Non-pigmented ciliary epithelial cell (primary cell): Measurements from ENCODE around the gene UNC5C.

ENCODE experiments used
- DNase-seq: peaks from one replicate; pipeline ENCODE4 v3.0.0-alpha.2; 2010; ENCODE audit warnings: low read depth

UNC5C gene

DNA sequence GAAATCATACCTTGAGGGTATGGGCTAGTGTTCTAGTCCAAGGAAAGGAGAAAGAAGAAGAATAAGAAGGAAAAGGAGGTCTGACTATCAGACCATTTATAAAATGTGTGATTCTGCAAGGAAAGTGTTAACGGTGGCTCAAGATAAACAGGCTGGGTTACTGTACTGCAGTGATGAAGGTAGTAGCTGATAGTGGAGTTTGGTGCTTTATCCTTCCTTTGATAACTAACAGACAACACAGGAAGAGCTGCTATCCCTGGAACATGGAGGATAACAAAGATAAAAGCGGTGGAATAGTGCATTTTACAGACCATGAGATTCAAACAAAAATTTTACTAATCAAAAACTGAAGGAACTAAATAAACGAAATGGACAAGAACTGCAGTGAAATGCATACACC, 2.6 kb downstream of the UNC5C start:
- no peak for DNase-seq

DNA sequence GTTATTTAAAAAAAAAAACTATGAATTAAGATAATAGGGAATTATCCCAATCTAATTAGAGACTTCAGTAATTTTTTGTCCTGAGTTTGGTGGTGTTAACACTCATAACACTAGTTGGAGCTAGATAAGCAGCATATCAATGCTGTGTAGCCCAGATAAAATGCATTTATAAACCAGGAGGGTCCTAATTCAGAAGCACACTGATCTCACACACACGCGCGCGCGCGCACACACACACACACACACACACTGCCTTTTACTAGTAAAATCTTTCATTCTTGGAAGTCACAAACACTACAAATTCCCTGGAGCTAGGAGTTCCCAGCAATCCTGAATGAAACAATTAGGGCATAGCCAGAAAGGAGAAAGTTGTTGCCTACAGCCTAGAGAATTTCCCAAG, 3.2 kb downstream of the UNC5C start:
- no peak for DNase-seq

DNA sequence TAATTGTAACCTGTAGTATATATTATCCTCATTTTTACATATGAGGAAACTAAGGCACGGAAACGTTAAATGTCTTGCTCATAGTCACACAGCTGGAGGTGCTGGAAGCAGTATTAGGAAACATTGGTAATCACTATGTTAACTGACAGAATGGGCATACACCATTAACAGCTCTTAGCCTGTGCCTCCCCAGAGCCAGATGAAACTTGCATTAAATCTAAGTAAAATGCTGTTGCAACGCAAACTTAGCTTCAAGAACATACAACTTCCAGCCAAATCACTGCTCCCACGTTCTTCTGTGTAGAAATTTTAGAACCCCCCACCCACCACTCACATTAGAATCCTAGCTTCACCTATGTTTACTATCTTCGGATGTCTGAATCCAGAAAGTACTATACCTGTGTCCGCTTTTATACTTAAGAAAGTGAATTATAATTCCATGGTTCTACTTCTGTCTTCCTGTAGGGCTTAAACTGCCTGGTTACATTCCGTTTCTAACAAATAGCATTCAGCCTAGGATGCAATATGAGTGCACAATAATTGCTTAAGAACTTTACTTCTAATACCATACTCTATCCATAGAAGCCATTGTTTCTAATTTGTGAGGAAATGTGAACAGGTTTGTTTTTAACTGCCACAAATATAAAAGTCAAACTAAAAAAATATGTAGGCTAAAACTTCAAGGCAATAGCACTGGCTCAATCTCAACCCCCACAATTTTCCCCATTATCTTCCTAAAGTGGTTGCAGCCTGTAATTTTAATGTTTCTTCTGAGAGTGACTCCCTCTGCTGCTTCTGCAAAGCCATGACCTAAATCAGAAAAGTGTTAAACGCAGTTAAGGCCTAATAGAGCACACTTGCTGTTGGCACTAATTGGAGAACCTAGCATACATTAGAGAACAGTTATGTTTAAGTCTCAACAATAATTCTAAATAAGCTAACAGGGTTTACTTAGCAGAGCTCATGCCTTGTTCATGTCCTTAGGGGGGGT, 4.4 kb downstream of the UNC5C start:
- DNase-seq, result no peak

DNA sequence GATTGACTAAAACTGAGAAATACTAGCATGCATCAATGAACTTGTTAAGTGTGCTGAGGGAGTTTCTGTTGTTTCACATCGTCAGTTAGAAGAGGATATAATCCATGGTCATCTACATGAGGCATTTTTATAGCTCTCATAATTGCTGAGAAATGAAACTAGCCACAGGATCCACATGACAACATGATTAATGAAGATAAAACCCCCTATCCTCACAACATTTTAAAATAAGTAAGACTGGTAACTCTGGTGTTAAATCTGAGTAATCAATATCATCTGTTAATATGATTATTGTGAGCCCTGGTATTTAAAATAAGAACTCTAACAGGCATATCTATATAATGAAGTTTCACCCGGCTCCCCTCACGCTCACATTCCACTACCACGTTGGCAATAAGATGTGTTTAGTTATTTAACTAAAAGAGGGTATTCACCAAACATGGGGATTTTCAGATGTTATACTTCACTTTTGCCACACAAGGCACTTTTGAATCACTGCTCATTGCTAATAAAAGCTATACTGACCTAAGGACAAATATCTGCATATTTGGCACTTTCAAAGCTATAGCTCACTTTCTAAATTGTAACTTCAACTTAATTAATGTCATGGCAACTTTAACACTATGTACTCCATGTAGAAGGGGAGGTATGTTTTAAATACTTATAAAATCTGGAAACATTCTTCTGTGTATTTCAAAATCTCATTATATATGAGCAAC, 6.7 kb downstream of the UNC5C start:
- no peak for DNase-seq

DNA sequence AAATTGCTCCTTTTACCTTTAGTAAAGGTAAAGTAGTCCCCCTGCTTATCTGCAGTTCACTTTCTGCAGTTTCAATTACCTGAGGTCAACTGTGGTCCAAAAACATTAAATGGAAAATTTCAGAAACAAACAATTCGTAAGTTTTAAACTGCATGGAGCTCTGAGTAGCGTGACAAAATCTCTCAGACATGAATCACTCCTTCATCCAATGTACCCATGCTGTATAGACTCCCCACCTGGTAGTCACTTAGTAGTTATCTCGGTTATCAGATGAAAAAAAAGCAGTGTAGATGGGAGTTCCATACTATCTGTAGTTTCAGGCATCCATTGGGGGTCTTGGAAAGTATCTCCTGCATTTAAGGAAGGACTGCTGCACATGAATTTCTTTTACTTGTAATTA, 7.7 kb downstream of the UNC5C start:
- DNase-seq, result no peak

DNA sequence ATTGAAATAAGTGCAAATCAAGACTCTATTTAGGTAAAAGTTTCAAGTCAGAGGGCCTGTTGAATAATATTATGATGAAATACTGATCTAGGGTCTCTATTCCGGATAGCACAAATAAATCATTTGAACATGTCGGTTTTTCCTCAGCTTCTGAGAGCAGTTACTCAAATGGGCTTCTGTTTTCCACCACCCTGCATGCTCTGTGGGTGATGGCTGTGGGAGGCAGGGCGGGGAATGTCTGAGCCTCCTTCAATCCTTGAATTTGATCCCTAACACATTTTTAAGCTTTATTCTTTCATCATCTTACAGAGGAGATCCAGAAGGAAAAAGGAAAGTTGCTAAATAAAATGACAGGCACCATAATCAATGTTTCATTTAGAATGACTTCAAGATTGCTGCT, 8.5 kb downstream of the UNC5C start:
- no peak for DNase-seq

DNA sequence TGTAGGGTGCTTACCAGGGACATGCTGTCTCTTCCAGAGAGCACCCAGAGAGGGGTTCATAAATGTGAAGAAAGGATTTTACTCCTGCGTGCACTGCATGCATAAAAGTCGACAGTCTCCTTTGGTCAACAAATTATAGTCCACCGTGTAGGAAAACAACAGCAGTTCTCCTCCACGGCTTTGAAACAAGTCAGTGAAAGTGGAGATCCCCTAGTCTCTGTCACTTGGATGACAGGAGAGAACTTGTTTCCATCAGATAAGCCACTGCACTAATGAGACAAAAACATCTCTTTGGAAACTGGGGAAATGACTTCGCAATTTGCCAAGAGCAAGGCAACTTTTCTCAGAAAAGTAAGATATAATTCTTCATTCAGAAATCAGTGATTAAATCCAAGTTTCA, 9.7 kb downstream of the UNC5C start:
- no peak for DNase-seq

DNA sequence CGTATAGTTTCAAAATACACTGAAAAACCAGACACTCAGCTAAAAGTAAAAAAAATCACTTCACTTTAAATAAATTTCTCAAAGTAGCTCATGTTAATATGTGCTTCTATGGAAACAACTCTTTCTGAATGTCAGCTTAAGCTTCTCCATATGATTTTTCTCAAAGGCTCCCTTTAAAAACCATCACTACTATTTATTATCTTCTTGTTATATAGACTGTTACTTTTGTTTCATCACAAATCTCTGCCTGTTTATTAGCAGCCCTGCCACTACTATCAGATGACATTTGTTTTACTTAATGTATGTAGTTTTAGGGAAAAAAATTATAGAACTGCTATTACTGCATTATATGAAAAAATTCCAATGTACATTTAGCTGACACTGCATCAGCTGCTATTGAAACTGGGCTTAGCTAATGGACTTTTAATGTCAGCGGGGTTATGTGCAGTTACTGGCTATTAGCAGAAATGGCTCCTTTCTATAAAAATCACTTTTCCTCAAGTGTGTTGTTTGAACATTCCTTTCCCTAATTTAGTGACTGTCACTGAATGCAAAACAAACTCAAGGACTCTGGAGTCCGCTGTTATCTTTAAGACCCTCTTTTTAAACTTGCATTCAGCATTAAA, 10.8 kb downstream of the UNC5C start:
- DNase-seq, result no peak

DNA sequence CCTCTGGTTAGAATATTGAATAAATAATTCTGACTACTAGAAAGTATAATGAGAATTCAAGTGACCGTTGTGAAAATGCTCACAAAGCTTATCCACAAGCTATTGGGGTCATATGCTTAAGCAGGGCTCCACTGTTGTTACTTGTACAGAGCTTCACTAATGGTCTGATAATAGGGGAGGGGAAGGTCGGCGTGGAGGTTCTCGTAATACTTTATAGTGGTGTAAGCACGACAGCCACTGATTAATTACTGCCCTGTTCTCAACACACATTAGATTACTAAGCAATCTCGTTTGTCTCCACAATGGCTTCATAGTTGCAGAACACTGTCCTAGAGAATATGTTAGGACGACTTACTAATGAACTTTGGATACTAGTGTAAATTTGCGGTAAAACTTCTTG, 11.6 kb downstream of the UNC5C start:
- DNase-seq, result no peak

DNA sequence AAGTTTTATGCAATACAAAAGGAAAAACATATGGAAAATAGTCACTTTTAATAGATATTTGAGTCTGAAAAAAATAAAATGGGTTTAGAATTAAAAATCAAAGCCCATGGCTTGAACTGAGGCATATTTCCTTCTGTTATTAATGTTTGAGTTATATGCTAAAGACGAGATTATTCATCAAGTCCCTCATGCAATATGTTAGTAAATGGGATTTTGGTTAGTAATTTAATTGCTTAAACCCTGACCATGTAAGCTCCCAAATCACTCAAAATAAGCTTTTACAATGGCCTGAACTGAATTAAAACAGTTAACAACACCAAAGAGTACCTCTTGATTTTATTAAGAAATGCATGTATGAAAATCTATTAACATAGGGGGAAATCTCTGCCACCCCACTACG, 12.1 kb downstream of the UNC5C start:
- no peak for DNase-seq

DNA sequence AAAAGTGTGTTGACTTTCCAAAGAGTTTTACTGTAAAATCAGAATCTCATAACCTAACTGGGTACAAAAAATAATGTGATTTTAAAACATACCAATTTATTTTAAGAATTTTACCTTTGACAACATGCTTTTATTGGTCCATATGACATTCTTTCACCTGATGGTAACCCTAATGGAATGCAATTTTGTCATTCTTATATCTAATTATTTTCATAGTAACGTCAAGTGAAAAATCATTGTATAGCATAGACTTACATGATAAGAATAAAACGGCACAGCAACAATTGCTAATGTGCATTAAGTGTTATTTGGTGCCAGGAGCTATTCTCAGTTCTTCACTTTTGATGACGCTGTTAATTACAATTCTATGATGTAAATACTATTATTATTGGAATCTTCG, 13.6 kb downstream of the UNC5C start:
- no peak for DNase-seq

DNA sequence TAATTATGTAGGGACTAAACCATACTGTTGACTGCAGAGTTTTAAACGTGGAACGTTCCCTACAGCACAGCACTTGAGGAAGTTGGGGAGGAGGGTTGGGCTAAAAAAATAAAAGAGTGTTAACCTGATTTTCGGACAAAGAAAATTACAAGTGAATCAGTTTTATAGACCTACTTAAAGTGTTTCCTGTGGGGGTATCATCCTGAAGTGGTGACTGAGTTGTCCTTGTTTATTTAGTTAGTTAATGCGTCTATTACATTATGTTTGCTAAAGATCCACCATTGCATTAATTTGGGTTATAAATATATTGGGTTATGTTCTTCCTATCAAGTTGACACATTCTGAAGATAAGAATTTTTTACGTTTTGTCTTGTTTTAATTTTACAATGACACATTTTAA, 14.7 kb downstream of the UNC5C start:
- DNase-seq, result no peak

DNA sequence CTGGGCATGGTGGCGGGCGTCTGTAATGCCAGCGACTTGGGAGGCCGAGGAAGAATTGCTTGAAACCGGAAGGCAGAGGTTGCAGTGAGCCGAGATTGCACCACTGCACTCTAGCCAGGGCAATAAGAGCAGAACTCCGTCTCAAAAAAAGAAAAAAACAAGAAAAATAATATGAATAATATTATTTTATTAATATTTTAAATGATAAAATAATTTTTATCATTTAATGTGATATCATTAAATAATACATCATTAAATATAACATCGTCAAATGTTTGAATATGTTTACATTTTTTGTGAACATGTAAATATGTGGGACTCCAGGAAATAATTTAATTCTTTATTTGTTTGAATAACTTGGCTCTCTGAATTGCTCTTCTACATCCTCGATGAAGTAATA, 15.5 kb downstream of the UNC5C start:
- DNase-seq, result no peak

DNA sequence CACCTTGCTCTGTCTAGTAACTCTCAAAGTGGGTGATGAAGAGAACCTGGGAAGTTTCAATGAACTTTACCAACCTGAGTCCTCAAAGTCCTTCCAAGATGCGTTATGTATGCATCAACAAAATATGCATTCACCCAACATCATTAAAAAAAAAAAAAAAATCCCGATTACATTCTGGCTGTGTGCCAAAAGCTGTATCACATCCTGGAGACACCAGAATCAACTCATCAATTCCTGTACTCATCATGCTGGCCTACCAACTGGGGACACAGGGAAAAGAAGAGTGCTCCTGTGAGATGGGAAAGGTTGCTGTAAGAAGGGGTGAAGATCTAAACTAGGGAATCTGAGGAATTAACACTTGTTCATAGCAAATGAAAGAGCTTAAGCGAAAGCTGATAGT, 16.5 kb downstream of the UNC5C start:
- no peak for DNase-seq

DNA sequence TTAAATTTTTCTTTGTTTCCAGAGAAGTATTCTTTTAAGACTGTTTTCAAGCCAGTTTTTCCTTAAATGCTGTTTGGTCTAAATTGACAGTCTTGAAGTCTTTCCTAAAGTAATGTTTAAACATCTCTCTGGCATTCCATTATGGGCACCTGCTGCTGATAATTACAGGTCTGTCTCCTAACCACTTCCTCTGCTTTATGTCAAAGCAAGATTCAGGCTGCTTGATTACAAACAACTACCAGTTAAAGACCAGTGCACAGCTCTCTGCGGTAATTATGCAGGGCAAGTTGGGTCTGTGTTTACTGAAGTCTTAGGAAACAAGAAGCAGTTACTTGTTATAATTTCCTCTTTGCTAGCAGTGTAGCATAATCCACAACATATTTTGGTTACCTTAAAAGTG, 17.6 kb downstream of the UNC5C start:
- DNase-seq, result no peak

DNA sequence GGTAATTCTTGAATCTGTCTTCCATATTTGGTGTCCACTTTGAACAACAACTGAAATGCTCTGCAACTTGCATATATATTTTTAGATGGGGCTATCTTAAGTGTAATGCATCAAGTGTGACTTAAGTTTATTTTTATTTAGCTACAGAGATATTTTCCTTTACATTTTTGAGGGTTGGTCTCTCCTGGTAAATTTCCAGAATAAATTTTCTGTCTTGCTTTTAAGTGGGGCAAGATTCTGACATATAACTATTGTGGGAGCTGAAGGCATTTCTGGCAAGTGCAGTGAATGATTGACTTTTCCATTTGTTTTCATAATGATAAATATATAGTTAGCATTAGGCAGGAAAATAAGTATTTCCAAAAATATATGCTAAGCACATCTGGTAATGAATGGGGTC, 18.8 kb downstream of the UNC5C start:
- no peak for DNase-seq

DNA sequence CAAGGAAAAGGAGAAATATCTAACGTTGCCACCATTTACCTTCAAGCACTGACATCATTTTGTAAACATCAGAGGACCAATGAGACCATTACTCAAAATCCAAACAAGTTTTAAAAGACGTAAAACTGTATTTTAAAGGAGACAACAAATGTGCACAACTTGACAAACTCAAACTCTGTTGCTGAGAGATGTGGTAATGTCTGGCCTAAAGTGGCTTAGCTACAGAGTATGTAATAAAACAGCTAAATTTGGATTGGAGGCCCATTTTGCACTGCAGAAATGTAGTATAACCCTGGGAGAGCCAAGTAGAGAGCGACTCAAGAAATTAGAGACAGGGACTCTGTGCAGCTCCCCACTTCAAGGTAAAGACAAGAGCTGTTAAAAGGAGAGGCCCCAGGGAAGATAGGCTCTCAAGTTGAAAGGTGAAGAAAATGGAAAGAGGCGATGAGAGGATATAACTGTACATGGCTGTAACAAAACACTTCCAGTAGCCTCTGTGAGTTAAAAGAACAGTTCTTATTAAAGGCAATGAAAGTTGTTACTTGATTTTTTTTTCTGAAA, 20.3 kb downstream of the UNC5C start:
- DNase-seq, result no peak

DNA sequence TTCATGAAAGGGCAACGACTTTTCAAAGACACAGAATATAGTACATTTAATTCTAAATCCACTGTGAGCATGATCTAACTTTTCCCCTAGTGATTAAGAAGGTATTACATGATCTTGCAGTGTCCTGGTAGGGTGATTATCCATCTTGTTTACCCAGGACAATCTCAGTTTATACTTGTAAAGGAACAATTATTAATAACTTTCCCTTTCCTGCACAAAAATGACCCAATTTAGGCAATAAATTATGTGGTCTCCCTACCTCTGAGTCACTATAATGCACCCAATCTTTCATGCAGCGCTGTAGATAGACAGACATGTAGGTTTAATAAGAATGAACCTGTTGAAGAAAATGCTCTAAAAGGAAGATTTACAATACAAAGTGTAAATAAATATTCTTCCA, 22.7 kb downstream of the UNC5C start:
- DNase-seq, result no peak

DNA sequence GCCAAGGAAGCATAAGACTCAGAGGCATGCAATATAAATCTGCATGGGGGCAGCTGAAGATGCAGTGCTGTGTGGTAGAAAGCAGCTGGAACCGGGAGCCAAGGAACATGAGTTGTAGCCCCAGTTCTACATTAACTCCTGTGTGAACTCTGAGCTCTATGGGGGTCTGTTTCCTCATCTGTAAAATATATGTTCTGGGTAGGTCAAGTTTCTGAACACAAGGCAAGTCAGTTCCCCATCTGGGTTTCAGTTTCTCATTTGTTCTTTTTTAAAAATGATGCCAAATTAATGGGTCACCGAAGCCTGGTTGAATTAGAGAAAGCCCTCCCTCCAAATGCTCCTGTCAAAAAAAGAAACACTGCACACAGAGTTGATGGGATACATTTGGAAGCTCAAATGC, 24.0 kb downstream of the UNC5C start:
- DNase-seq, result no peak

DNA sequence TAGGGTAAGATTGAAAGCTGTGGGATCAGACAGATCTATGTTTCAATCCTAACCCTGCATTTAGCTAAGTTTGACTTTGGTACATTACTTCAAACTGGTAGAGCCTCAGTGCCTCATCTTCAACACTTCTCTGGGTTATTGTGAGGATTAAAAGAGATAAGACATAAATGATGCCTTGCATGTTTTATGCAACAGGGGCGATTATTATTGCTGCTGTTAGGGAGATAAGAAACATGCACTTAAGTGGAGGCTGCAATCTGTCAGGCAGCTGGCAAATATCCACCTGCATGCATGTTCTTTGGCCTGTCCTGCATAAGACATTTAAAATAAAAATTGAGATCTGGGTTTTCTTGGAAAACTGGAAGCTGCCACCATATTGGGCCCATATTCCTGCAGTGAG, 24.6 kb downstream of the UNC5C start:
- DNase-seq, result no peak

DNA sequence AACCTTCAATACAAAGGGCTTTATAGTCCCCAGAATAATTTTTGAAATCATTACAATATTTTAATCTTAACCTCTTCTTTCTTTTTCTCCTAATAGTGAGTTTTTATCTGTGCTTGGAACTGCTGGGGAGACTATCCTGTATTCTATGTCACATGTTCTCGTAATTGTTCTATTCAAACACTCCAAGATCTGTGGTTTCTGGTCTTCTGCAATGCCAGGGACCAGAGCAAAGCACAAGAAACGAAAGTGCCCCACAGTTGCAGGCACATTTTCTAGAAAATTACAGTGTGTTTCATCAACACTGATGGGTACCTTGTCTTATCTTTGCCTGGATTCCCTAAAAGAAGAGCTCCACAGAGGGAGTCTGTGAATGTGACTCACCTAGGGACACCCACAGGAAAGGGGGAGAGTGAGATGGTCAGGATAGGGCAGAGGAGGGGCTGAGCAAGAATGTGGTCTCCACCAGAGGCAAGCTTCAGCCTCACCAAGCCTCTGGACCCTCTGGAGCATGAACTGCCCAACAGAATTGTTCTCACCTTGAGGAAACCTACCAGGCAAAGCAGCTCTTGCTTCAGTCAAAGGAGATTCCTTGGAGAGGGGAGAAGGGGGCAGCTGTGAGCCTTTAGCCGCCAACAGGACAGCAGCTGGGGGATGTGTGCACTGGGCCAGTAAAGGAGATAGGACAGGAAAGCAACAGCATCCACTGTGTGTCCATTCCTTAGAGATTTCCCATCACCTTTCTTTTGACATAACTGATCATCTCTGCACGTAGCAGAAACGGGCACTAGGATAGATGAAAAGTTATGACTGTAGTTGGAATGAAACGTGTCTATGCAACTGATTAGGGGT, 25.9 kb downstream of the UNC5C start:
- DNase-seq, result no peak
